Upper lobe of right lung (tissue), 1 donor: Measurements from ENCODE around the gene CYP17A1. TPM values are rescaled to one million over a fixed set of nuclear protein-coding genes. Genes with fewer than 3 reads are reported as not detected.
A peak's percentile ranks its signal among the peaks of the same experiment; 100 is the strongest.

ENCODE experiments used
- ATAC-seq: fragments of 200-7000 bp; cut with Tn5 transposase; one replicate; pipeline ENCODE4 v1.9.1; 2020; ENCODE audit warnings: mild to moderate bottlenecking, moderate library complexity
- DNase-seq: peaks from one replicate; pipeline ENCODE4 v3.0.0-alpha.2; 2020
- H3K27ac ChIP-seq: fragments of 200-600 bp; one replicate; pipeline ENCODE4 v1.8.0; 2022
- H3K27me3 ChIP-seq: fragments of 200-600 bp; one replicate; pipeline ENCODE4 v1.8.0; 2022; ENCODE audit warnings: mild to moderate bottlenecking
- H3K36me3 ChIP-seq: fragments of 200-600 bp; one replicate; pipeline ENCODE4 v1.8.0; 2022
- H3K4me1 ChIP-seq: fragments of 200-600 bp; one replicate; pipeline ENCODE4 v1.8.0; 2022
- H3K4me3 ChIP-seq: fragments of 200-600 bp; one replicate; pipeline ENCODE4 v1.8.0; 2022; ENCODE audit warnings: mild to moderate bottlenecking
- H3K9me3 ChIP-seq: fragments of 200-600 bp; one replicate; pipeline ENCODE4 v1.8.0; 2022
- CTCF ChIP-seq: fragments of 200-600 bp; IDR thresholded peaks from one replicate; pipeline ENCODE4 v1.8.0; 2022; ENCODE audit warnings: antibody characterized with exemption
- intact Hi-C: fragments of 100-400 bp; cut with DNase I; formaldehyde crosslinking; loops from one replicate; pipeline ENCODE4 v1.11.0; 2022
- total RNA-seq: library from RNA; stranded (reverse); fragmentation: NEBNext Ultra II Directional; extraction: Animal tissue kit (Norgen Biotek cat#: 25700); gene quantifications from one replicate; pipeline ENCODE4 v1.2.1, GENCODE V29; 2021
- donor health status: DM: no; HTN: yes; CAD: no; lungs with severe emphysema.

The CYP17A1 gene
- total RNA-seq, 1 donor from 2014 or later = 1.9 TPM

GRCh38 chr10:102819054-102819453 is 18.2 kb downstream of the CYP17A1 start:
- no peak overlapping the region for H3K4me3 ChIP-seq
- H3K9me3 ChIP-seq = no peaks in the 10 kb centered on the region
- DNase-seq (no peak), ATAC-seq (peak; percentile 49)
- H3K27me3 ChIP-seq = no peaks in the 10 kb centered on the region
- intact Hi-C loops = no loop called here
- H3K4me1 ChIP-seq = peaks cover 40% of the 10 kb centered on the region
- H3K36me3 ChIP-seq = peaks cover 11% of the 10 kb centered on the region
- peak overlapping the region; percentile 30 for H3K27ac ChIP-seq
- TF ChIP-seq CTCF = no peak

GRCh38 chr10:102817175-102817574 is 20.0 kb downstream of the CYP17A1 start:
- Histone ChIP-seq H3K9me3 (no peaks in the 10 kb centered on the region), H3K4me3 (no peak overlapping the region), H3K27ac (peak overlapping the region; percentile 91), H3K4me1 (peaks cover 53% of the 10 kb centered on the region), H3K27me3 (no peaks in the 10 kb centered on the region), H3K36me3 (peaks cover 30% of the 10 kb centered on the region)
- ATAC-seq (no peak), DNase-seq (no peak)
- intact Hi-C loops = no loop called here
- no peak for TF ChIP-seq CTCF

GRCh38 chr10:102815790-102816549 is 21.2 kb downstream of the CYP17A1 start:
- no peak for TF ChIP-seq CTCF
- H3K36me3 ChIP-seq = peaks cover 42% of the 10 kb centered on the region

GRCh38 chr10:102814873-102815661 is 22.1 kb downstream of the CYP17A1 start:
- no peak for TF ChIP-seq CTCF
- DNase-seq (peak; percentile 84), ATAC-seq (peak; percentile 29)
- intact Hi-C loops = no loop called here
- Histone ChIP-seq H3K27ac (peak overlapping the region; percentile 91), H3K4me3 (no peak overlapping the region), H3K27me3 (no peaks in the 10 kb centered on the region), H3K4me1 (peaks cover 54% of the 10 kb centered on the region), H3K9me3 (no peaks in the 10 kb centered on the region), H3K36me3 (peaks cover 48% of the 10 kb centered on the region)

More at GRCh38 chr10:102815790-102816549, 21.2 kb downstream of the CYP17A1 start:
- no peak overlapping the region for H3K4me3 ChIP-seq
- intact Hi-C loops = no loop called here
- ATAC-seq (peak; percentile 82), DNase-seq (no peak)
- H3K9me3 ChIP-seq = no peaks in the 10 kb centered on the region
- peak overlapping the region; percentile 91 for H3K27ac ChIP-seq
- peaks cover 54% of the 10 kb centered on the region for H3K4me1 ChIP-seq
- H3K27me3 ChIP-seq = no peaks in the 10 kb centered on the region

- ATAC-seq = no peak
- Histone ChIP-seq H3K27me3 (no peaks in the 10 kb centered on the region), H3K4me3 (no peak overlapping the region), H3K27ac (peak overlapping the region; percentile 91), H3K36me3 (peaks cover 48% of the 10 kb centered on the region), H3K9me3 (no peaks in the 10 kb centered on the region), H3K4me1 (peaks cover 52% of the 10 kb centered on the region)
- no peak for DNase-seq
- intact Hi-C loops = no loop called here
- TF ChIP-seq CTCF = no peak
Observed at GRCh38 chr10:102814453-102814871, 22.8 kb downstream of the CYP17A1 start.
